Measurements from ENCODE around the gene HADHB. TPM values are rescaled to one million over a fixed set of nuclear protein-coding genes. Genes with fewer than 3 reads are reported as not detected.

HADHB gene
- polyA plus RNA-seq, 1 of the 3 experiments (the other 2 are of a cell fraction): 108 TPM

- CTCF ChIA-PET: interaction anchor here (1.2 kb wide), 1 partner anchor 22 kb away, joined by 3 read pairs; no protein-coding TSS in a partner anchor
Measured at GRCh38 chr2:26229595-26229994, 15.1 kb upstream of the HADHB start.

GRCh38 chr2:26230806-26231205 is 13.9 kb upstream of the HADHB start:
- WGBS (ENCODE audit: low lambda C conversion rate): 93% methylated on average over 2 of the region's 2 CpGs
- H3K36me3 ChIP-seq (replicated peaks in 1 of 2; ENCODE audit: control insufficient read depth in 1 of 2, insufficient read depth in 2 of 2, low read length in 1 of 2): peaks cover 51 to 93% of the 10 kb centered on the region in 2 experiments
- POLR2A ChIA-PET: no interaction called here

More at GRCh38 chr2:26229595-26229994, 15.1 kb upstream of the HADHB start:
- DNase-seq: no peak
- H4K20me1 ChIP-seq (ENCODE audit: insufficient read depth): no peaks in the 10 kb centered on the region
- no peak overlapping the region for H3K9ac ChIP-seq
- no peaks in the 10 kb centered on the region for H3K9me3 ChIP-seq
- H3K4me2 ChIP-seq: no peak overlapping the region
- TF ChIP-seq SMC3 (IDR thresholded peaks at IDR 0.05; ENCODE audit: low read depth, low read length): no peak
- TF ChIP-seq MXI1 (IDR thresholded peaks at IDR 0.05; ENCODE audit: low read depth, low read length): no peak
- no peak for TF ChIP-seq POLR2AphosphoS5 (IDR thresholded peaks at IDR 0.05; ENCODE audit: low read depth, low read length)
- no peak for TF ChIP-seq SIN3A (IDR thresholded peaks at IDR 0.05; ENCODE audit: borderline replicate concordance, low read depth, low read length)
- TF ChIP-seq EP300 (IDR thresholded peaks at IDR 0.05; ENCODE audit: borderline replicate concordance in 1 of 2, low read depth in 1 of 2, low read length in 1 of 2): no peak
- TF ChIP-seq RFX5 (IDR thresholded peaks at IDR 0.05; ENCODE audit: low read length): no peak
- no peak for TF ChIP-seq RXRA (IDR thresholded peaks at IDR 0.05; ENCODE audit: borderline replicate concordance, low read depth)
- no peak for TF ChIP-seq USF1 (IDR thresholded peaks at IDR 0.05; ENCODE audit: borderline replicate concordance, low read depth)
- no peak for TF ChIP-seq RAD21 (IDR thresholded peaks at IDR 0.05; ENCODE audit: low read length)
- H3K4me1 ChIP-seq (ENCODE audit: control insufficient read depth in 1 of 2, insufficient read depth in 2 of 2, low read depth in 1 of 2, low read length in 1 of 2): no peaks in the 10 kb centered on the region
- H3F3A ChIP-seq (replicated peaks; ENCODE audit: insufficient read depth): no peaks in the 10 kb centered on the region
- H3K79me2 ChIP-seq (ENCODE audit: insufficient read depth): no peaks in the 10 kb centered on the region
- no peaks in the 10 kb centered on the region for H3K9me2 ChIP-seq
- H3K36me3 ChIP-seq (replicated peaks in 1 of 2; ENCODE audit: control insufficient read depth in 1 of 2, insufficient read depth in 2 of 2, low read length in 1 of 2): peaks cover 49 to 92% of the 10 kb centered on the region in 2 experiments
- H3K27ac ChIP-seq (ENCODE audit: low read depth in 2 of 2, low read length in 1 of 2): no peak overlapping the region
- 100% methylated on average over 3 of the region's 3 CpGs for WGBS (ENCODE audit: low lambda C conversion rate)
- H3K4me3 ChIP-seq (ENCODE audit: low read depth in 2 of 2, low read length in 1 of 2): no peak overlapping the region
- POLR2A ChIA-PET: no interaction called here
- no peak overlapping the region for H2AFZ ChIP-seq (ENCODE audit: low read depth)
- no peaks in the 10 kb centered on the region for H3K27me3 ChIP-seq (ENCODE audit: insufficient read depth)

GRCh38 chr2:26235089-26235488 is 9.7 kb upstream of the HADHB start:
- Histone ChIP-seq H3K27ac (ENCODE audit: low read depth in 2 of 2, low read length in 1 of 2) (no peak overlapping the region), H3K79me2 (ENCODE audit: insufficient read depth) (peaks cover 18% of the 10 kb centered on the region), H3K36me3 (replicated peaks in 1 of 2; ENCODE audit: control insufficient read depth in 1 of 2, insufficient read depth in 2 of 2, low read length in 1 of 2) (peaks cover 62 to 66% of the 10 kb centered on the region in 2 experiments), H2AFZ (ENCODE audit: low read depth) (no peak overlapping the region), H3K4me3 (ENCODE audit: low read depth in 2 of 2, low read length in 1 of 2) (no peak overlapping the region), H3K9me3 (no peaks in the 10 kb centered on the region), H3F3A (replicated peaks; ENCODE audit: insufficient read depth) (no peaks in the 10 kb centered on the region), H3K4me1 (ENCODE audit: control insufficient read depth in 1 of 2, insufficient read depth in 2 of 2, low read depth in 1 of 2, low read length in 1 of 2) (no peaks in the 10 kb centered on the region; a peak in 1 of 4 replicates), H4K20me1 (ENCODE audit: insufficient read depth) (0 out of 2 replicates have a peak, but pooled peaks cover 3% of the 10 kb centered on the region), H3K9ac (no peak overlapping the region), H3K4me2 (no peak overlapping the region), H3K9me2 (no peaks in the 10 kb centered on the region), H3K27me3 (ENCODE audit: insufficient read depth) (no peaks in the 10 kb centered on the region)
- ChIA-PET POLR2A (interaction anchor here (1.2 kb wide), 1 partner anchor 41 kb away, joined by 3 read pairs; no protein-coding TSS in a partner anchor), CTCF (interaction anchor here (0.7 to 1.7 kb wide), 11 partner anchors 12 to 500 kb away, joined by 3 to 9 read pairs (median 3); a partner anchor contains a TSS)
- DNase-seq: no peak
- peak; percentile 43 for TF ChIP-seq CTCF (IDR thresholded peaks at IDR 0.05)
- peak; percentile 44 for TF ChIP-seq RAD21 (IDR thresholded peaks at IDR 0.05; ENCODE audit: low read length)
- TF ChIP-seq MAX (IDR thresholded peaks at IDR 0.05; ENCODE audit: low read depth): no peak
- 96% methylated on average over 9 of the region's 9 CpGs for WGBS (ENCODE audit: low lambda C conversion rate)

More at GRCh38 chr2:26230806-26231205, 13.9 kb upstream of the HADHB start:
- H3K9me3 ChIP-seq: no peaks in the 10 kb centered on the region
- no peak for TF ChIP-seq YY1 (IDR thresholded peaks at IDR 0.05; ENCODE audit: low read depth)
- no peak for TF ChIP-seq JUND (IDR thresholded peaks at IDR 0.05)
- TF ChIP-seq NFIC (IDR thresholded peaks at IDR 0.05; ENCODE audit: borderline replicate concordance): no peak
- TF ChIP-seq TEAD4 (IDR thresholded peaks at IDR 0.05; ENCODE audit: borderline replicate concordance, insufficient read depth): no peak
- no peak for TF ChIP-seq POLR2AphosphoS5 (IDR thresholded peaks at IDR 0.05; ENCODE audit: low read depth, low read length)
- no peak for TF ChIP-seq RCOR1 (IDR thresholded peaks at IDR 0.05; ENCODE audit: low read length)
- no peaks in the 10 kb centered on the region for H4K20me1 ChIP-seq (ENCODE audit: insufficient read depth)
- H3K4me3 ChIP-seq (ENCODE audit: low read depth in 2 of 2, low read length in 1 of 2): no peak overlapping the region
- no peak for DNase-seq
- no peak overlapping the region for H3K9ac ChIP-seq
- no peaks in the 10 kb centered on the region for H3K9me2 ChIP-seq
- H3F3A ChIP-seq (replicated peaks; ENCODE audit: insufficient read depth): no peaks in the 10 kb centered on the region
- no peak overlapping the region for H3K4me2 ChIP-seq
- no peaks in the 10 kb centered on the region for H3K79me2 ChIP-seq (ENCODE audit: insufficient read depth)
- H3K4me1 ChIP-seq (ENCODE audit: control insufficient read depth in 1 of 2, insufficient read depth in 2 of 2, low read depth in 1 of 2, low read length in 1 of 2): no peaks in the 10 kb centered on the region
- no peak overlapping the region for H2AFZ ChIP-seq (ENCODE audit: low read depth)
- H3K27me3 ChIP-seq (ENCODE audit: insufficient read depth): no peaks in the 10 kb centered on the region
- CTCF ChIA-PET: interaction anchor here (0.5 to 2.1 kb wide), 5 partner anchors 10 to 347 kb away, joined by 3 to 8 read pairs (median 4); no protein-coding TSS in a partner anchor
- no peak overlapping the region for H3K27ac ChIP-seq (ENCODE audit: low read depth in 2 of 2, low read length in 1 of 2)
